ENCODE results near the gene FRMD4A. TPM values are rescaled to one million over a fixed set of nuclear protein-coding genes. Genes with fewer than 3 reads are reported as not detected.

FRMD4A gene
- total and polyA plus RNA-seq, 8 donors: 6.9 to 25.3 (median 11.3) TPM

DNA sequence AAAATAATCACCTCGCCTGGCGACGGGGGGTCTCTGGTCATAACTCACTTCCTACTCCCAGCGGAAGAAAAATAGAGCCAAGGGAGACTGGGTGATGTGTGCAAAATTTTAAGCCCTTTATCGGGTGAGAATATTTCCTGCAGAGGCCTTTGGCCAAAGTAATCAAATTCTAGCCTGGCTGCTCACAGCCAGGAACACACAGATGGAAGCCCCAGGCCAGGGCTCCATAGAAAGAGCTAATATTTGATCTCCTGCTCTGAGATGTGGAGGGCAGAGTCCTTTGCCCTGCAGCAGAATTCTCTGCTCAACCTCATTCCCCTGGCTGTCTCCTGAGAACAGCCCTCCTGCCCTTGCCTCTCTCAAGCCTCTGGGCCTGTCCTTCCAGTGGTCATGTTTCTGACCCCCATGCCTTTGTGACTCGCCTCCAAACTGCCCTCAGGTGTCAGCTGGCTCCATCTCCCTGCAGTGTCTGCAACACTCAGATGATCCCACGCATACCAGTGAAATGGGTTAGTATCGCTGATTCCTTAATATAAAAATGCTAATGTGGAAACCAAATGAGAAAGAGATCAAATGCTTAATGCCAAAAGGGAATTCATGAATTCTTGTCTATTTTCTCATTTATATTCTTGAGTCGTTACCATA lies 34.5 kb downstream of the FRMD4A start:
- intact Hi-C loops (cut with DNase I; ENCODE audit: low total_unique reads): no loop called here
- Histone ChIP-seq H3K36me3 (no peaks in the 10 kb centered on the region), H3K4me1 (peaks cover 0 to 14% (median 7%) of the 10 kb centered on the region in 4 donors), H3K4me3 (no peak overlapping the region), H3K27me3 (peaks cover 0 to 7% (median 0%) of the 10 kb centered on the region in 3 donors), H3K9me3 (peaks cover 0 to 22% (median 6%) of the 10 kb centered on the region in 4 donors), H3K27ac (no peak overlapping the region)
- WGBS, 5 donors: 37 to 57% (median 43%) methylated on average over 9 of the region's 9 CpGs
- DNase-seq: peak; percentile 18 to 51
- no peak for TF ChIP-seq POLR2AphosphoS5 (IDR thresholded peaks at IDR 0.05)
- no peak for TF ChIP-seq POLR2A (IDR thresholded peaks at IDR 0.05)
- no peak for TF ChIP-seq CTCF (IDR thresholded peaks at IDR 0.05)
- no peak for TF ChIP-seq EP300 (IDR thresholded peaks at IDR 0.05)

- Histone ChIP-seq H3K36me3 (no peaks in the 10 kb centered on the region), H3K4me3 (no peak overlapping the region), H3K9me3 (peaks cover 0 to 35% (median 14%) of the 10 kb centered on the region in 4 donors), H3K4me1 (peaks cover 0 to 14% (median 7%) of the 10 kb centered on the region in 4 donors), H3K27ac (no peak overlapping the region), H3K27me3 (peaks cover 0 to 2% (median 0%) of the 10 kb centered on the region in 3 donors)
- DNase-seq: no peak
- intact Hi-C loops (cut with DNase I; ENCODE audit: low total_unique reads): no loop called here
- TF ChIP-seq CTCF (IDR thresholded peaks at IDR 0.05) (no peak), POLR2A (IDR thresholded peaks at IDR 0.05) (no peak), EP300 (IDR thresholded peaks at IDR 0.05) (no peak), POLR2AphosphoS5 (IDR thresholded peaks at IDR 0.05) (no peak)
- WGBS, 5 donors: 82 to 88% (median 86%) methylated on average over 14 of the region's 14 CpGs
These were observed 36.2 kb downstream of the FRMD4A start for GRCh38 chr10:14294347-14295059.

DNA sequence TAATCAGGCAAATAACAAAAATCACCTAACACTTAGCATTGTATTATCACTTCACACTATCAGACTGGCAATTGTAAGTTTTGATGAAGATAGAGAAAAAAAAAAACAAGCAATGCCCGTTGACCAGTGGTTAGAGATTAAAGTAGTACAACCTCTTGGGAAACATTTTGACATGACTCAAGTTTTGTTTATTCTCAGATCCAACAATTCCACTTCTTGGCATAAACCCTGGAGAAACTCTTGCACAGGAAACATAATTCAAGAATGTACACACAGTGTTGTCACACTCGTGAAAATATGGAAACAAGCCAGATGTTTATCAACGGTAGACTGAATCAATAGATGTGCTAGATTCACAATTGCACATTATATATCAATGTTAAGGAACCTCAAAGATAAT lies 37.2 kb downstream of the FRMD4A start:
- Histone ChIP-seq H3K4me3 (no peak overlapping the region), H3K36me3 (no peaks in the 10 kb centered on the region), H3K27me3 (no peaks in the 10 kb centered on the region), H3K27ac (no peak overlapping the region), H3K9me3 (peaks cover 0 to 35% (median 14%) of the 10 kb centered on the region in 4 donors), H3K4me1 (peaks cover 0 to 14% (median 7%) of the 10 kb centered on the region in 4 donors)
- TF ChIP-seq POLR2AphosphoS5 (IDR thresholded peaks at IDR 0.05): no peak
- TF ChIP-seq CTCF (IDR thresholded peaks at IDR 0.05): no peak
- TF ChIP-seq EP300 (IDR thresholded peaks at IDR 0.05): no peak
- TF ChIP-seq POLR2A (IDR thresholded peaks at IDR 0.05): no peak
- intact Hi-C loops (cut with DNase I; ENCODE audit: low total_unique reads): no loop called here
- no peak for DNase-seq
- 8 to 23% (median 17%) methylated on average over 3 of the region's 3 CpGs for WGBS, 5 donors

DNA sequence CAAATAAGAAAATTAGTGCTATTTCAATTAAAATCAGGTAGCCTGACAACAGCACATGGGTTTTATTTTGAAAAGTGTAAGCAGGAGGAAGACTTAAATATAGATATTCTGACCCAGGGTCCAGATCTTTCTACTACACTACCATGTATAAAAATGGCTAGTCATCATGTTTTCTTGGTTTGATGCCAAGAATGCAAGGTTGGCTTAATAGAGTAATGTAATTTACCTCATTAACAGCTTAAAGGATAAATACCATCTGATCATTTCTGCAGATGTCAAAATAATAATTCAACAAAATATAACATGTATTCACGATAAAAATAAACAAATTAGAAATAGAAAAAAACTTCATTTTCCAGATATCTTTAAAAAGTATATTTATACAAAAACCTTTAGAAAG lies 39.4 kb downstream of the FRMD4A start:
- Histone ChIP-seq H3K4me1 (peaks cover 0 to 9% (median 4%) of the 10 kb centered on the region in 4 donors), H3K27me3 (no peaks in the 10 kb centered on the region), H3K9me3 (peaks cover 0 to 35% (median 14%) of the 10 kb centered on the region in 4 donors), H3K36me3 (no peaks in the 10 kb centered on the region), H3K4me3 (no peak overlapping the region), H3K27ac (no peak overlapping the region)
- 91 to 96% (median 94%) methylated on average over 1 of the region's 1 CpG for WGBS, 5 donors
- TF ChIP-seq POLR2A (IDR thresholded peaks at IDR 0.05) (no peak), CTCF (IDR thresholded peaks at IDR 0.05) (no peak), EP300 (IDR thresholded peaks at IDR 0.05) (no peak), POLR2AphosphoS5 (IDR thresholded peaks at IDR 0.05) (no peak)
- intact Hi-C loops (cut with DNase I; ENCODE audit: low total_unique reads): no loop called here
- DNase-seq: no peak

All from stomach (tissue), 9 donors.